AG04449 (cell line): ENCODE results near the gene SIPA1L3.

ENCODE experiments used
- CTCF ChIA-PET: fragments of 350-600 bp; formaldehyde crosslinking; extraction: SDS; loops from one replicate; lab custom pipeline; 2021; ENCODE audit warnings: antibody characterized with exemption; lab: Yijun Ruan, JAX
- POLR2A ChIA-PET: fragments of 400-600, 350-600 bp; formaldehyde crosslinking; extraction: SDS; loops from one replicate; lab custom pipeline; 2020; ENCODE audit warnings: antibody characterized with exemption, inconsistent platforms; lab: Yijun Ruan, JAX
- DNase-seq: peaks from one replicate; pipeline ENCODE4 v3.0.0-alpha.2; 2010; ENCODE audit warnings: low read depth, low spot score
- H3K4me3 ChIP-seq: 2 replicates; pipeline ENCODE4 v1.5.1; 2011; ENCODE audit warnings: low read depth, mild to moderate bottlenecking, control low read depth, low read length
- CTCF ChIP-seq: IDR thresholded peaks from one replicate; pipeline ENCODE4 v1.5.1; 2011; ENCODE audit warnings: mild to moderate bottlenecking, moderate library complexity, low read length, control low read depth, inconsistent platforms; ENCODE audit not compliant: insufficient read depth; ENCODE audit errors: missing control alignments

Gene SIPA1L3

GRCh38 chr19:38193445-38193844 lies 286.4 kb downstream of the SIPA1L3 start:
- ChIA-PET CTCF (no interaction called here), POLR2A (interaction anchor here (0.6 kb wide), 1 partner anchor 319 kb away, joined by 3 read pairs; no protein-coding TSS in a partner anchor)
- no peak for DNase-seq
- TF ChIP-seq CTCF: no peak
- H3K4me3 ChIP-seq: no peak overlapping the region

- ChIA-PET CTCF (interaction anchor here (1.2 kb wide), 1 partner anchor 50 kb away, joined by 3 read pairs; no protein-coding TSS in a partner anchor), POLR2A (no interaction called here)
These were observed 287.2 kb downstream of the SIPA1L3 start for GRCh38 chr19:38194061-38194701.

GRCh38 chr19:38195237-38195636 lies 288.2 kb downstream of the SIPA1L3 start:
- ChIA-PET CTCF (interaction anchor here (1.2 kb wide), 1 partner anchor 49 kb away, joined by 3 read pairs; no protein-coding TSS in a partner anchor), POLR2A (no interaction called here)
- no peak overlapping the region for H3K4me3 ChIP-seq
- no peak for DNase-seq
- TF ChIP-seq CTCF: no peak

More at GRCh38 chr19:38194061-38194701, 287.2 kb downstream of the SIPA1L3 start:
- no peak for DNase-seq
- H3K4me3 ChIP-seq: no peak overlapping the region
- no peak for TF ChIP-seq CTCF

GRCh38 chr19:38196245-38196837 lies 289.3 kb downstream of the SIPA1L3 start:
- ChIA-PET POLR2A (no interaction called here), CTCF (interaction anchor here (0.7 kb wide), 1 partner anchor 48 kb away, joined by 3 read pairs; no protein-coding TSS in a partner anchor)
- no peak for TF ChIP-seq CTCF
- DNase-seq: no peak
- no peak overlapping the region for H3K4me3 ChIP-seq

GRCh38 chr19:38196948-38197656 lies 290.1 kb downstream of the SIPA1L3 start:
- TF ChIP-seq CTCF: no peak
- DNase-seq: no peak
- no peak overlapping the region for H3K4me3 ChIP-seq
- ChIA-PET CTCF (no interaction called here), POLR2A (no interaction called here)

GRCh38 chr19:38197937-38198704 lies 291.1 kb downstream of the SIPA1L3 start:
- TF ChIP-seq CTCF: no peak
- CTCF ChIA-PET: no interaction called here
- H3K4me3 ChIP-seq: no peak overlapping the region
- POLR2A ChIA-PET: no interaction called here
- DNase-seq: no peak
